ENCODE measurements around the gene CACNG7. TPM values are rescaled to one million over a fixed set of nuclear protein-coding genes. Genes with fewer than 3 reads are reported as not detected.
A peak's percentile ranks its signal among the peaks of the same experiment; 100 is the strongest.

CACNG7 gene
- total RNA-seq, 1 experiment from 2014 or later, result not detected

DNA sequence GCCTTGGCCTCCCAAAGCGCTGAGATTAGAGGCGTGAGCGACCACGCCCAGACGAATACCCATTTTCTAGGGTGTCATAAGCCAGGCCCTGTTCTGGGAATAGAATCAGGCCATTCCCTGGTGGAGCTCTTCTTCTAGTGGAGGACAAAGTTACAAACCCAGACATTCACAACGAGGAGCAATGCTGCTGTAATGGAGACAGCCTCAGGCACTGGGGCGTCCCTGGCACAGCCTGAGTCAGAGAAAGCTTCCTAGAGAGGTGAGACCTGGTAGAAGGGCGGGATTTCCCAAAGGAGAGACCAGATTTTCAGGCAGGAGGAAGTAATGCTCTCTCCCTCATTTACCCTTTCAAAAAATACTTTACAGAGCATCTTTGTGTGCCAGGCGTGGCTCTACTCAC, 14.4 kb upstream of the CACNG7 start:
- CTCF ChIA-PET, result no interaction called here
- Histone ChIP-seq H3K79me2 (ENCODE audit: low read length) (no peaks in the 10 kb centered on the region), H3K4me1 (ENCODE audit: insufficient read depth, low read length) (0 out of 2 replicates have a peak, but pooled peaks cover 5% of the 10 kb centered on the region), H3K36me3 (ENCODE audit: low read depth, low read length) (no peaks in the 10 kb centered on the region), H4K20me1 (ENCODE audit: low read length) (no peaks in the 10 kb centered on the region), H3K4me3 (ENCODE audit: low read length) (no peak overlapping the region), H3F3A (ENCODE audit: low read length, unreplicated experiment) (no peaks in the 10 kb centered on the region), H3K27me3 (ENCODE audit: low read length) (no peaks in the 10 kb centered on the region), H2AFZ (ENCODE audit: low read length) (no peak overlapping the region), H3K4me2 (ENCODE audit: low read length) (no peak overlapping the region), H3K27ac (ENCODE audit: low read length) (no peak overlapping the region), H3K9me3 (ENCODE audit: low read length) (no peaks in the 10 kb centered on the region), H3K9ac (ENCODE audit: low read length) (no peak overlapping the region), H3K9me2 (replicated peaks; ENCODE audit: low read length) (no peaks in the 10 kb centered on the region)
- DNase-seq (peak; percentile 63), ATAC-seq (peak; percentile 40)
- no peak for TF ChIP-seq EZH2 (IDR thresholded peaks at IDR 0.05; ENCODE audit: low read length, unreplicated experiment)
- TF ChIP-seq CTCF (conservative IDR thresholded peaks at IDR 0.05; ENCODE audit: low read depth, low read length), result no peak
- no peak for TF ChIP-seq EZH2phosphoT487 (IDR thresholded peaks at IDR 0.05; ENCODE audit: borderline replicate concordance, low read length)
- BruUV-seq (replicated peaks), result no TSS peak
- intact Hi-C loops (cut with micrococcal nuclease), result no loop called here
- POLR2A ChIA-PET (ENCODE audit: unreplicated experiment), result no interaction called here

DNA sequence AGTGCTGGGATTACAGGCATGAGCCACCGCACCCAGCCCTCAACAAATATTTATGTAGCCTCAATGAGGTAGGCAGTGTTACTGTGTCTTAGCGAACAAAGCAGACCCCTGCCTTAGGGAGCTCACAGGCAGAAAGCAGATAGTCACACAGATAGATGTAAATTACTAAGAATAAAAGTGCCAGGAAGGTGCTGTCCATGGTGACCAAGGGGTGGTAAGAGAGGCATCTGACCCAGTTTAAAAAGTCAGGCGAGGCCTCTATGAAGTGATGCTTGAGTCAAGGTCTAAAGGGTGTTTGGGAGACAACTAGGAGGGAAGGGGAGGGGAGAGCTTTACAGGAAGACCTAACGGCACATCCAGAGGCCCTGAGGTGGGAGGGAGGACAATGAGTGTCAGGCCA, 12.4 kb upstream of the CACNG7 start:
- Histone ChIP-seq H3K36me3 (ENCODE audit: low read depth, low read length) (no peaks in the 10 kb centered on the region), H4K20me1 (ENCODE audit: low read length) (no peaks in the 10 kb centered on the region), H3F3A (ENCODE audit: low read length, unreplicated experiment) (no peaks in the 10 kb centered on the region), H3K9ac (ENCODE audit: low read length) (no peak overlapping the region), H3K4me1 (ENCODE audit: insufficient read depth, low read length) (0 out of 2 replicates have a peak, but pooled peaks cover 5% of the 10 kb centered on the region), H3K4me3 (ENCODE audit: low read length) (no peak overlapping the region), H3K9me3 (ENCODE audit: low read length) (no peaks in the 10 kb centered on the region), H3K9me2 (replicated peaks; ENCODE audit: low read length) (no peaks in the 10 kb centered on the region), H2AFZ (ENCODE audit: low read length) (no peak overlapping the region), H3K79me2 (ENCODE audit: low read length) (no peaks in the 10 kb centered on the region), H3K27ac (ENCODE audit: low read length) (no peak overlapping the region), H3K27me3 (ENCODE audit: low read length) (no peaks in the 10 kb centered on the region), H3K4me2 (ENCODE audit: low read length) (no peak overlapping the region)
- BruUV-seq (replicated peaks), result no TSS peak
- ChIA-PET CTCF (no interaction called here), POLR2A (ENCODE audit: unreplicated experiment) (no interaction called here)
- DNase-seq (no peak), ATAC-seq (no peak)
- TF ChIP-seq EZH2phosphoT487 (IDR thresholded peaks at IDR 0.05; ENCODE audit: borderline replicate concordance, low read length) (no peak), CTCF (conservative IDR thresholded peaks at IDR 0.05; ENCODE audit: low read depth, low read length) (no peak)
- intact Hi-C loops (cut with micrococcal nuclease), result no loop called here

- Histone ChIP-seq H3F3A (ENCODE audit: low read length, unreplicated experiment) (no peaks in the 10 kb centered on the region), H3K27me3 (ENCODE audit: low read length) (no peaks in the 10 kb centered on the region), H3K36me3 (ENCODE audit: low read depth, low read length) (no peaks in the 10 kb centered on the region), H4K20me1 (ENCODE audit: low read length) (no peaks in the 10 kb centered on the region), H3K27ac (ENCODE audit: low read length) (no peak overlapping the region), H3K4me2 (ENCODE audit: low read length) (no peak overlapping the region), H3K9me3 (ENCODE audit: low read length) (no peaks in the 10 kb centered on the region), H3K4me3 (ENCODE audit: low read length) (no peak overlapping the region), H2AFZ (ENCODE audit: low read length) (no peak overlapping the region), H3K79me2 (ENCODE audit: low read length) (no peaks in the 10 kb centered on the region), H3K9ac (ENCODE audit: low read length) (no peak overlapping the region), H3K4me1 (ENCODE audit: insufficient read depth, low read length) (0 out of 2 replicates have a peak, but pooled peaks cover 5% of the 10 kb centered on the region), H3K9me2 (replicated peaks; ENCODE audit: low read length) (no peaks in the 10 kb centered on the region)
- CTCF ChIA-PET, result no interaction called here
- intact Hi-C loops (cut with micrococcal nuclease), result no loop called here
- POLR2A ChIA-PET (ENCODE audit: unreplicated experiment), result no interaction called here
- no peak for ATAC-seq
- no peak for DNase-seq
- no peak for TF ChIP-seq EZH2phosphoT487 (IDR thresholded peaks at IDR 0.05; ENCODE audit: borderline replicate concordance, low read length)
- TF ChIP-seq EZH2 (IDR thresholded peaks at IDR 0.05; ENCODE audit: low read length, unreplicated experiment), result no peak
- TF ChIP-seq CTCF (conservative IDR thresholded peaks at IDR 0.05; ENCODE audit: low read depth, low read length), result no peak
- no TSS peak for BruUV-seq (replicated peaks)
Measured at GRCh38 chr19:53897459-53897858, 11.6 kb upstream of the CACNG7 start.

Data from PC-3 (cell line).